HPDE6-E6E7 (cell line): ENCODE measurements around the gene NREP.

Experiments used
- DNase-seq: peaks from one replicate; pipeline ENCODE4 v3.0.0; 2011; ENCODE audit warnings: missing footprints; ENCODE audit errors: extremely low spot score

The NREP gene

DNA sequence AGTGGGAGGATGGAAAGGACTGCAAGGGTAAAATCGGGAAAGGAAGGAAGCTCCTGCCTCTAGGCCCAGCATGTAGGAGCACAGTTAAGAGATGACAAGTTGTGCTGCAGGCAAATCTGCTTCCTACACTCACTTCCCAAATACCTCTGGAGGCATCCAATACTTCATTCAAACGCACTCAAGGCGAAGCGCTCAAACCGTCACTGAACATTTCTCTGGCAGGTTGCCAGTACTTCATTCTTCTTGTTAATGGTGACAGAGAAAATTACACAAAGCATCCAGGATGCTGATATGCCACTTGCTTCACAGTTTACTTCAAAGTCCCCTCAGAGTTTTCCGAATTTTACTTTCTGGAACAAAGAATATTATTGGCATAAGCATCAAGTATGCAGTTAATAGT is 59.8 kb downstream of the NREP start:
- no peak for DNase-seq

DNA sequence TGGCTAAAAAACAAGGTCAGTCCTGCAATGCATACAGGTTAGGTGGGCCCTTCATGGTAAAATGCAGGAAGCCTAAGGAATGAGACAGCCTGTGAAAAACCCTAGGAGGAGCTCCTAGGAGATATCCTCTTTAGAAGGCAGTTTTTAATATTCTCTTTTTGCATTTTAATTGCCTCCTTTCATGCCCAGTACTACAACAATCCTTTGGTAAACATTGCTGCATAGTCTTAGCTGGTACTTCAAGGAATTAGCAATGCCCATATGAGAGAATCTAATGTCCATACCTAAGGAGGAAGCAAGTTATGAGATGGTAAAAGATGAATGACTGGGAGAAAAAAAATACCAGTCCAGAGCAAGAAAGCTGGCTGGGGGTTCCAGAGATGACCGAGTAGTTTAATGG is 61.0 kb downstream of the NREP start:
- no peak for DNase-seq

DNA sequence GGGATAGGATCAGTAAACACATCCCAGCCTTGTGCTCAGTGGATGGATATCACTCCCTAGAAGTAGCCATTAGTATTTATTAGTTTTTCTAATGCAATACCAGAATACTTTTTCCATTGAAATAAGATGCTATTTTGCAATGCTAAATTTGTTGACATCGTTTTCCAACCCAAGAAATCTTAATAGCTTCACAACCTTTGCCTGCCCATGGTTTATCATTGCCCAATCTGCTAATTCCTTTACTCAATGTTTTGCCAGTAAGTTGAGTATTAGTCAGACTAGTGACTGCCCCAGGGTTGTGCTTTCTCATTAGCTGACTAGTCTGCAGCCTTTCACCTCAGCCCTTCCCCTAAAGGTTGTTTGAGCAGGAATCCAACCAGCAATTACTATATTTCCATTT is 62.9 kb downstream of the NREP start:
- DNase-seq = peak; percentile 82

DNA sequence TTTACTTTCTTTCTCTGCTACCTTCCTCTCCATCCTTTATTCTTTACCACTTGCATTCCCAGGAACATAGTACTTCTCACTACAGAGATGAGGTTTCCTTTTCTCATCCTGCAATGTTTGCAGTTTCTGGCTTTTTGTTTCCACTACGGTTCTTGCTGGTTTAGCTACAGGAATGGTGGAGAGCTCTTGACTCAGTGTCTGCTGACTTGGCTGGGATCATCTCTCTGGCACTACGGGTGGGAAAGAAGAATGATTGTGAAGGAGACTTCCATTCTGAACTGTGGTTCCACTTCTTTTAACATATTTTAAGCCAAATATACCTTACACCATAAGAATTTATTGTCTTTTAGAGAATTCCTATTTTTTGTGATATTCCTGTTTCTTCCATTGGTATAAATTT is 65.1 kb downstream of the NREP start:
- no peak for DNase-seq

DNA sequence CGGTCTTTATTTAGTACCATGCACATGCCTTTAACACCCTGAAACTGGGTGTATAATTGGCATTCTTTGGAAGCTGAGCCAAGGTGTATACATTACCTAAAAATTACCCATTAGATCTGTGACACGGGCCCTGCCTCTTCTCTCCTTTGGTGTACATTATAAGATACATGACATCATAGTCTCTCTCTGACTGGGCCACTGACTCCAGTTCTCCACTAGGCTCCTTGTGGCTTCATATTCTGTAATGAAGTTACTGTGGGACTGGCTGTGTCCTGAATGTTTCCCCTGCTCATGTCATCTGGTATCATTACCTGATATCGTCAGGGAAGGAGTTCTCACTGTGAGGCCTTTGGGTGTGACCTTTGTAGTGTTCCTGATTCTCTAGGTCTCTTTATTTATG is 65.5 kb downstream of the NREP start:
- DNase-seq = no peak

DNA sequence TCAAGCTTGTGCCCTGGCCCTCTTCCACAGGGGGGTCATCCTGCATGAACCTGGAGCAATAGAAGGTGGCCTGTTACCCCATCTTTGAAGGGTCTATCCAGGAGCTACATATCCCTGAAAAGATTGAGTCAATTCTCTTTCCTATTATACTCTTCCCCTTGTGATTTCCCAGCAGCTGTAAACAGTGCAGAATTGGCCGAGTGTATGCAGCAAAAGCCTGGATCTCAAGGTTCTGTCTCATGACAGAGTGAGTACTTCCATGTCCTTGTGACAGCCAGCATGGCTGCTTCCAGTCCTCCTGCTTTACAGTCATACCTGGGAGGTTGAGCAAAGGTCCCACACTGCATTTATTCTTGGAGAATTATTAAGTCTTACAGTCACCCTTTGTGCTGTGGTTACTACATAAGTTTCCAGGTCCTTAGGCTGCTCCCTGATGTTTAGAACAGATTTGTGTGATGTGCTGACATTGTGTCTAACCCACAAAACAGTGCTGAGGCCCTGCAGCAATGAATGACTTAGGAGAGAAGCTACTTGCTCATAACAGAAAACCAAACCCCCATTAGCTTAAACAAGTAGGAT is 67.5 kb downstream of the NREP start:
- DNase-seq = no peak

DNA sequence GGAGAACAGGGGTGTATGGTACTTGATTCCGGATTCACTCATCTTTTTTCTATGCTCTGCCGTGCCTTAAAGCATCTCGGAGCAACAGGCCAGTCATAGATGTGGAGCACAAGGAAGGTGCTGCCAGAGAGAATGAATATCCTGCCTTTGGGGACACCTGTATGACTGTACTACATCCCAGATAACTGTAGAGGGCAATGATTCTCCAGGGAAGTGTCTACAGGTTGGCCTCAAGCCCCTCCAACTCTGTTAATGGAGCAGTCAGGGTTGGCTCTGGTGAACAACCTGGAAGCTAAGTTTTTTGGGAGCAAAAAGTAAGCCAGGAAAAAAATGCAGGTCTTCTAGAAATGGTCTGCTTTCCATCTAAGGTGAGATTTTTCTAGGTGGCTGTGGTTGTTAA is 71.0 kb downstream of the NREP start:
- no peak for DNase-seq

DNA sequence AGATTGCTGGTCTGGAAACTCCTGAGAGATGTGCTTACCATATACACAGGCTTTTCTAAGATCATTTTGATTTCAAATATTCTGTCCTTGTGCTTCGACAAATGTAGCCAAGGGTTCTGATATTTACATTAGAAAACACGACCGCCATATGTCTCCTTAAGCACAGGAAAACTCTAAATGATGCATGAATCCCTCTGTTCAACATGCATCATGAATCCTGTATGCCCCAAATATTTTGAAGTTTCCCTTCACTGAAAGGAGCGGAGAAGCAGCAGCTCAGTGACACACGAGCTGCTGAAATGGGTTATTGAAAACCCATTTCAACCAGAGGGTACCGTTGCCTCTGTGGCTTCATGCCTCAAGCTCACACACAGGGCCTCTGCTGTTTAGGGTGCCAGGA is 74.4 kb downstream of the NREP start:
- DNase-seq = no peak

DNA sequence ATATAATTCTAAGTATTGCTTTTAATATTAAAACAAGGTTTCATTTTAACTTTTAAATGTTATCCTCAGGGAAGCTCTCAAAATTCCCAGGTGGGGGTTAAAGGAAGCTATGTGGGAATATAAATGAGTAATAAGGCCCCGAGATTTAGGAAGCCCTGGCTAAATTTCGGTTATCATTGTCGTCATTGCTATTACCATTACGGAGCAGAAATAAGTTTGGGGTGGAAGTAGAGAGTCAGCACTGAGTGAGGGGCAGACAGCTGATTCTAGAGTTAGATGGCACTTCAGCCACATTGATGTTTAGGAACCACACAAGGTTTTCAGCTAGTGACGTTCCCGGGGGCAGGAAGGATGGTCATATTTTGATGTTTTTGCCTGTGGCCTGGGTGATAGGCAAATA is 74.9 kb downstream of the NREP start:
- no peak for DNase-seq

DNA sequence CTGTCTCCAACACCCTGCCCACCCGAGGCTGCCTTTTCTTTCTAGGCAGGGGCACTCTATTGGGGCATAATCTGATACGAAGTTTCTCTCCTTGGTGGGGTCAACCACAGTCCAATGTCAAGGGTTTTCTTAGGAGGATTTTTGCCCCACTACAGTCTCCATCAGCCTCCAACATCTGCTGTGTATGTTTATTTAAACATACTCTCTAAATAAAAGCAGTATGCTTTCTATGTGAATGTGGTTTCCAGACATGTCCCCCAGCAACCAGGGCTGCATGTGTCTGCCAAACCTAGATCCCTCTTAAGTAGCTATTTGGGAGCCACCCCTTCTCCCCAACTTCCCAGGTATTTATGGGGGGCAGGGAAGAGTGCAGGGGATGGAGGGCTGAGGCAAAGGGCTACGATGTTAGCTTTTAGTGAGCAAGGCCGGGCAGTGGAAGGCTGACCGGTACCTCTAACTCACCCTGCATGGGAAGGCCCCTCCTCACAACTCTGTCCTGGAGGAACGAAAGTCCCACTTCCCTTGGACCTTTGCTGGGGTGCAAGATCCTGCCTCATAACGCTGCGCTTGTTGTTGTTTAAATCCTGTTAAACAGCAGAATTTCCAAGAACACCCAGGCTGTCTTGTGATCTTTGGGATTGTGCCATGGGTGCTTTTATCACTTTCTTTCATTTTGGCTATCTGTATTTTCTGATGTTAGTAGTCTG is 75.4 kb downstream of the NREP start:
- DNase-seq = no peak

DNA sequence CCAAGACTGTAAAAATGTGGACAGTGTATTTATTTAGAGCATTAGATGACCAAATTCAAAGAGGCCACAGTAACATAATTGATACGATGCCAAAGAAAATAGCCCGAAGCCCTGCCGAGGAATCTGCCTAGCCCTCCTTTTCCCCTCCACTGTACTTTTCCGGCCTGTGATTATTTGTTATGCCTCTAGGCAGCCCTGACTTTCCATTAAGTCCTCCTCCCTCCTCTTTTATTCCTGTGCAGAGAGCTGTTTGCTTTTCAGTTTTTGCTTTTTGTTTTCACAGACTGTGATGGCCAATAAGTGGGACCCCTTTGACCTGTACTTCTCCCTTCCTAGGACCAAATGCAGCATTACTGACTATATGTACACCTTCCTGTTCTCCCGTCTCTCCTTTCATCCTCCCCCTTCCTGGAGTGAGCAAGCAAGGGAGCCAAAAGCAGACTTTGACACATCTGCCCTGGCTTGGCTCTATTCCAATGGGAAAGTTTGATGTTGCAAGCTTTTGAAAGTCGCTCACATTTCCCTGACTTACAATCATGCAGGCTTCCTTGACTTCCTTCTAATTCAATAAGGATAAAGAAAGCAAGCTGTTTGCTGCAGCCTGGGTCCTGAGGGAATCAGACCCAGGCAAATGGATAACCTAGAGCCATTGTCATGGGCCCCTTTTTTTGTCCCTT is 76.1 kb downstream of the NREP start:
- DNase-seq = peak; percentile 78

DNA sequence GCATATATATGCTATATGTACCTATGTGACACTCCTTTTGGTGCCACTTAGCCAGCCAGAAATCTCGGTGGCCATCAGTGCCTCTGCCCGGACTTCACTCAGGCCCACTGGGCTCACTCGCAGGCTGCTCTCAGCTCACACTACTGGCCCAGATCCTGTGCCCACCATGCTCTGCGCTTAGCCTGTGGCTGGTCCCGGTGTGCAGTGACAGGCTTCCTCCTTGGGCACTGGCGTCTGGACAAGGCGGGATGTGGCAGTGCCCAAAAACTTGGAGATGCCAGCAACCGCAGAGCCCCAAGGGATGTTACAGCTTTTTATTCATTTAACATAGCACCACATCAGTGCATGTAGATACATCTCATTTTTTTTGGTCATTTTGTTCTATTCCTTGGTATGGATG is 77.4 kb downstream of the NREP start:
- no peak for DNase-seq
